GM21737 (cell line): ENCODE results near the gene PIGZ.
"Not testable (repeated sequence)": the region's sequence is repeated elsewhere in the genome, so short reads cannot be mapped to it uniquely, and the experiment has no call there.

ENCODE experiments used
- ATAC-seq: cut with Tn5 transposase; IDR thresholded peaks from one replicate; pipeline ENCODE4 v1.9.1; 2021; ENCODE audit warnings: mild to moderate bottlenecking, moderate library complexity; ENCODE audit not compliant: unreplicated experiment

Gene PIGZ

DNA sequence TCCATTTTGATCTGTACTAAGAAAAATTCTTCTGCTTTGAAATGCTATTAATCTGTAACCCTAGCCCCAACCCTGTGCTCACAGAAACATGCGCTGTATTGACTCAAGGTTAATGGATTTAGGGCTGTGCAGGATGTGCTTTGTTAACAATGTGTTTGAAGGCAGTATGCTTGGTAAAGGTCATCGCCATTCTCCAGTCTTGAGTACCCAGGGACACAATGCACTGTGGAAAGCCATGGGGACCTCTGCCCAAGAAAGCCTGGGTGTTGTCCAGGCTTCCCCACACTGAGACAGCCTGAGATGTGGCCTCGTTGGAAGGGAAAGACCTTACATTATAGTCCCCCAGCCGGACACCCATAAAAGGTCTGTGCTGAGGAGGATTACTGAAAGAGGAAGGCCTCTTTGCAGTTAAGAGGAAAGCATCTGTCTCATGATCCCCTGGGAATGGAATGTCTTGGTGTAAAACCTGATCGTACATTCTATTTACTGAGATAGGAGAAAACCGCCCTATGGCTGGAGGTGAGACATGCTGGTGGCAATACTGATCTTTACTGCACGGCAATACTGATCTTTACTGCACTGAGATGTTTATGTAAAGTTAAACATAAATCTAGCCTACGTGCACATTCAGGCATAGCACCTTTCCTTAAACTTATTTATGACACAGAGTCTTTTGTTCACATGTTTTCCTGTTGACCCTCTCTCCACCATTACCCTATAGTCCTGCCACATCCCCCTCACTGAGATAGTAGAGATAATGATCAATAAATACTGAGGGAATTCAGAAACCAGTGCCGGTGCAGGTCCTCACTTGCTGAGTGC, 6.3 kb downstream of the PIGZ start:
- no peak for ATAC-seq

DNA sequence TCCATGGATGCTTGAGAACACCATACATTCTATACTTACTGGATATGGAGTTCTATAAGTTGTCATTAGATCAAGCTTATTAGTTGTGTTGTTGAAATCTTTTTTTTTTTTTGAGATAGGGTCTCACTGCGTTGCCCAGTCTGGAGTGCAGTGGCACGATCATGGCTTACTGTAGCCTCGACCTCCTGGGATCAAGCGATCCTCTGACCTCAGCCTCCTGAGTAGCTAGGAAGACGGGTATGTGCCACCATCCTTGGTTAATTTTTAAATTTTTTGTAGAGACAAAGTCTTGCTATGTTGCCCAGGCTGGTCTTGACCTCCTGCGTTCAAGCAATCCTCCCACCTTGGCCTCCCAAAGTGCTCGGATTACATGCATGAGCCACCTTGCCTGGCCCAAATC, 13.8 kb downstream of the PIGZ start:
- ATAC-seq = no peak

DNA sequence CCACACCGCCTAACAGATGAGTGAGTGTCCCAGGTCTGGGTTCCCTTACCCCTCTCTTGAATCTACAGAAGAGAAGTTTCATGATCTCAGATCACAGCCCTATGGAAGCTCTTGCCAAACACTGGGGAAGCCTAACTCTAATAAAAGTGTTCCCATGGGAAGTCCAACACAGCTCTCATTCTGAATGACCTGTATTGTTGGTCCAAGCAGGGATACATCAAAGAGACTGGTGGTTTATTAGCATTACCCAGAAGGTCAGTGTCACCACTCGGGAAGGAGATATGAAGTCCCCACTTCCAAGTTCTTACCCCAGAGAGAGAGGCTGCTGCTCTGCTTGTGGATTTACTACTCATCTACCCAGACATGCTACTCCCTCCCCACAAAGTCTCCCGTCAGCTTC, 17.3 kb downstream of the PIGZ start:
- ATAC-seq = no peak

DNA sequence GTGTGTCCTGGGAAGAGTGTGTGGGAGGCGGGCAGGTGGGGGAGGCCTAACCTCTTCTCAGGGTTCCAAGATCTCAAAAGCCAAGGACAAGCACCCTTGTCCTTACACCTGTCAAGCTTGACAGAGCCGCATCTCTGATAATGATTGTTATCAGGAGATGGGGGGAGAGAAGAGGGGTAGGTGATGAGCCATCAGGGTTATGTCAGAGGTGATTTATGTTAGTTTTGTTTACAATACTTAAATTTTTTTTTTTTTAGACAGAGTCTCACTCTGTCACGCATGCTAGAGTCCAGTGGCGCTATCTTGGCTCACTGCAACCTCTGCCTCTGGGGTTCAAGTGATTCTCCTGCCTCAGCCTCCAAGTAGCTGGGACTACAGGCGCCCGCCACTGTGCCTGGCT, 18.9 kb downstream of the PIGZ start:
- no peak for ATAC-seq

DNA sequence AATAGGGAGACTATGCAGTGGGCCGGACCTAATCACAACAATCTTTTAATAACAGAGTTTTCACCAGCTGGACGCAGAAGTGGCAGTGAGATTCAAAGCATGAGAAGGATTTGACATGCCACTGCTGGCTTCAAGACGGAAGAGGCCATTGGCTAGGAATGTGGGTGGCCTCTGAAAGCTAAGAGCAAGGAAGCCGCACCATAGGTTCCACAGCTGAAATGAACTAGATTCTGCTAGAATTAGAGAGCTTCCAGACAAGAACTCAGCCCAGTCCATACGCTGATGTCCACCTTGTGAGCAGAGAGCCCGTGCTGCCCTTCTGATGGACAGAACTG, 19.4 kb downstream of the PIGZ start:
- ATAC-seq = no peak

DNA sequence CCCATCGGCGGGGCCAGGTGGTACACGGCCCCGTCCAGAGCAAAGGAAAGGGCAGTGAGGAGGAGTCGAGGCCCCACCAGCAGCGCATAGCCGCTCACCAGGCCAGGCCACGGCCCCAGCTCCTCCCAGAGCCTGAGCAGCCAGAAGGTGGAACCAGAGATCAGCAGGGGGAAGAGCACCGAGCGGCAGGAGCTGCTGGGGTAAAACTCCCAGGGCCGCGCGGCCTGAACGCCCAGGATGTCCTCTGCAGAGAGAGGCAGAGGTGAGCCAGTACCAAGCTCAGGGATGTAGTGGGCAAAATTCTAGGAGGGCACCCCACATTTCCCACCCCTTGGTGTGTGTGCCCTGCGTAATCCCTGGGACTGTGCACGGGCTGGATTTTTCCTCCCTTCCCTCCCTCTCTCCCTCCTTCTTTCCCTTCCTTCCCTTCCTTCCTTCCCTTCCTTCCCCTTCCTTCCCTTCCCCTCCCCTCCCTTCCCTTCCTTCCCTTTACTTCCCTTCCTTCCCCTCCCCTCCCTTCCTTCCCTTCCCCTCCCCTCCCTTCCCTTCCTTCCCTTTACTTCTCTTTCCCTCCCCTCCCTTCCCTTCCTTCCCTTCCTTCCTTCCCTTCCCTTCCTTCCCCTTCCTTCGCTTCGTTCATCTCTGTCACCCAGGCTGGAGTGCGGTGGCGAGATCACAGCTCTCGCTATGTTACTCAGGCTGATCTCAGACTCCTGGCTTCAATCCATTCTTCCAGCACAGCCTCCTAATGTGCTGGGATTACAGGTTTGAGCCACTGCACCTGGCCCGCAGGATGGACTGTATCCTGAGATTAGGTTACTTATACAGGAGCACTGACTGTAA, 20.0 kb downstream of the PIGZ start:
- no peak for ATAC-seq

DNA sequence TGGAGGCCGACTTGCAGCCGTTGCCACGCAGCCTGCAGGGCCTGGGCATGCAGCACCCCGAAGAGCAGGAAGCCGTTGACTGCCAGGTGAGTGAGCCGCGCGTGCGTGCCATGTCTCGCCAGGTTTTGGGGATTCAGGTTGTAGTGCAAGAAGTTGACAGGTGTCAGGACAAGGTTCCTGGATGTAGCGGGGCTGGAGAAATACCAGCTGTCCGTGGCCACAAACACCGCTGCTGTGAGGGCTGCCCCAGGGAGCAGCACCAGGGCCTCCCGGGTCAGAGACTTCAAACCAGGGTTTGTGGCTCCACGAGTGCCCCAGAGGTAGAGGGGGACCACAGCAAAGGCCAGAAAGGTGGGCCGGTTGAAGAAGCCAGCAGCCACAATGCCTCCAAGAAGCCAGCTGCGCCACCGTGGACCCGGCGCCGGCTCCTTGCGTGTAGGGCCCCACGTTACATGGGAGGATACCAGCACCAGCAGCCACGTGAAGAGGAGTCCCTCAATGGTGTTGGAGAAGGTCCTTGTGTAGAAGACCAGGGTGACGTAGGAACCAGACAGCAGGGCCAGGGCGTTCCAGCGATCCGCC, 20.7 kb downstream of the PIGZ start:
- no peak for ATAC-seq

DNA sequence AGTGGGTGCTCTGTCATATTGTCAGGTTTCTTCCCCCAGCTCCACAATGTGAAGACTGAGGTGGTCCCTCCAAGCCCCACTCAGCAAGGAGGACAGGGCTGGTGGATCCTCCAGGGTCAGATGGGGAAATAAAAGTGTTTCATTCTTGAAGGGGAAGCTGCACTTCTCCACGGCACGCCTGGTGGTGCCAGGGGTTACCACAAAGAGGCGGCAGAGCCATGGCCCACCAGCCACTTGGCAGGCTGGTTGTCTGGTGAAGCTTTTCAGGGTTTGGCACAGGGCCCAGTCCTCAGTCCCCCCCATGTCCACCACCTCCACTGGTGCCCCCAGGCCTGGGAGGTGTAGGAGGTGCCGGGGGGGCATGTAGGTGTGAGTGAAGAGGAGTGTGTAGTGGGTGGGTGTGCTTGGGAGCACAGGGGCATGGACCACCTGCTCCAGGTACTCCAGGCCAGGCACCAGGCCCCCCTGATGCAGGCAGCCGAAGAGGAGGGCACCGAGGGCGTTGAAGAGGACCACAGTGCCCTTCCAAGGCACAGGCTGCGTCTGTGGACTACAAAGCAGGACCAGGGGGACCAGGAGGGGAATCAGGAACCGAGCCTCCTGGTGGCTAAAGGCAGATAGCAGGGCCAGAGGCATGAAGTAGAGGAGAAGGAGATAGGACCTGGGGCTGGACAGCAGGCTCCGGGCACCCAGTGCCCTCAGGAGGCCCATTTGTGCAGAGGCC, 21.3 kb downstream of the PIGZ start:
- no peak for ATAC-seq

DNA sequence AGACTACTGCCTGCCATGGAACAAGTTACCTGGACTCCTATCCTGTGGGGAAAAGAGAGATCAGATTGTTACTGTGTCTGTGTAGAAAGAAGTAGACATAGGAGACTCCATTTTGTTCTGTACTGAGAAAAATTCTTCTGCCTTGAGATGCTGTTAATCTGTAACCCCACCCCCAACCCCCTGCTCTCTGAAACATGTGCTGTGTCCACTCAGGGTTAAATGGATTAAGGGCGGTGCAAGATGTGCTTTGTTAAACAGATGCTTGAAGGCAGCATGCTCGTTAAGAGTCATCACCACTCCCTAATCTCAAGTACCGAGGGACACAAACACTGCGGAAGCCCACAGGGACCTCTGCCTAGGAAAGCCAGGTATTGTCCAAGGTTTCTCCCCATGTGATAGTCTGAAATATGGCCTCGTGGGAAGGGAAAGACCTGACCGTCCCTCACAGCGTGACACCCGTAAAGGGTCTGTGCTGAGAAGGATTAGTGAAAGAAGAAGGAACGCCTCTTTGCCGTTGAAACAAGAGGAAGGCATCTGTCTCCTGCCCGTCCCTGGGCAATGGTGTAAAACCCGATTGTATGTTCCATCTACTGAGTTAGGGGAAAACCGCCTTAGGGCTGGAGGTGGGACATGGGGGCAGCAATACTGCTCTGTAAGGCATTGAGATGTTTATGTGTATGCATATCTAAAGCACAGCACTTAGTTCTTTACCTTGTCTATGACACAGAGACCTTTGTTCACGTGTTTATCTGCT, 24.4 kb downstream of the PIGZ start:
- ATAC-seq = not testable (repeated sequence)

DNA sequence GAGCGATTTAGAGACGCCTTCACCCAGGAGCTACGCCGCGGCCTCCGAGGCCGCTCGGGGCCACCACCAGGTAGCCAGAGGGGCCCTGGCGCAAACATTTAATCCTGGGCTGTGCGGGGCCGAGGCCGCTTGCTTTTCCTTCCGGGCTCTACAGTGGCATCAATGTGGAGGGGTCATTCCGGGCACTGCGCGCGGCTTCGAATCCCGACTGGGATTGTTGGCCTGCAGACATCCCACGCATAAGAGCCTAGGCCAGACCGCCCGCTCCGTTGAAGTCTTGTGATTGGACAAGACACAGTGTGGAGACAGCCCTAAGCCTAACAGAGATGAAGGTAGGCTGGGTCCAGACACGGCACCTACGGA, 25.7 kb downstream of the PIGZ start:
- ATAC-seq = peak; percentile 11

DNA sequence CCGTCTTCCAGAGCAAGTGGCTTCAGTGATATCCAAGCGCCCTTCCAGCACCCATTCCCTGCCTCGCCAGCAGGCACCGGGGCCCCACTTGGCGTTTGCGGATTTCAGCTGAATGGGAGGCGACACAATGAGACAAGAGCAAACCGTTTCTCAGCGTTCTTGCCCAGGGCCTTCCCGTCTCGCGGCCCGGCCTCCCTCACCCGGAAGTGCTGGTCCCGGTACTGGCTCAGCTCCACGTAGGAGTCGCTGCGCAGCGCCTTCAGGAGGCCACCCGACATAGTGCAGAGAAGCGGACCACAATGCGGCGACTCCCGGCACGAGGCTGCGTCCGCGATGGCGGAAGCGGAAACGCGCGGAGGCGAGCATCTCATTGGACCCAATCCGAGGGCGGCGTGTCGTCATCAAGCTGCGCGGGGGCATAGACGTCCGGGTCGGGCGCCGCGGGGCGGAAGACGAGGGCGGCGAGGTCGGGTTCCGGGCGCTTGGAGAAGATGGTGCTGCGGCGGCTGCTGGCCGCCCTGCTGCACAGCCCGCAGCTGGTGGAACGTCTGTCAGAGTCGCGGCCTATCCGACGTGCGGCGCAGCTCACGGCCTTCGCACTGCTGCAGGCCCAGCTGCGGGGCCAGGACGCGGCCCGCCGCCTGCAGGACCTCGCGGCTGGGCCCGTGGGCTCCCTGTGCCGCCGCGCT, 26.3 kb downstream of the PIGZ start, which contains the start of gene NCBP2:
TSS of gene NCBP2 (minus strand) at position 303 of the 689 bp plus-strand sequence. CDS start at position 278, 25 bp downstream.
- ATAC-seq = peak; percentile 90

DNA sequence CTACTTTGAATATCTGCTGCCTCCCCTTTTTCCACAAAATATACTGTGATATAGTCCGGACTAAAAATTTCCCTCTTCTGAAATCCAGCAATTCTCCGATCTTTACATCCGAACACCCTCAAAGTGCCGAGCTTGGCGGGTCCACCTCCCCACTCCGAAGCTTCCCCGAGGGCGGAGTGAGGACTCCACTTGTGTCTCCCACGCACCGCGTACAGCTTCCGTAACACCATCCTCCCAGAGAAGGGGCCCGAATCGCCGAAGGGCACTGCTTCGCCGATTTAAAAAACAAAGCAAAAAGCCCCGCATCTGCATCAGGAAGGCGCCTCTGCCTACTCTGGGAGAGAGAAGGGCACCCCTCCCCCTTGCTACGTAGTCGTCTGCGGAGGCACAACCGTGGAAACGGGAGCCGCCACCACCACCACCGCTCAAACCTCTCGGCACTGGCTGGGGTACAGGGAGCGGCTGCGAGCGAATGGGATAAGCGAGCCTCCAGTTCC, 26.9 kb downstream of the PIGZ start:
- ATAC-seq = peak; percentile 14

DNA sequence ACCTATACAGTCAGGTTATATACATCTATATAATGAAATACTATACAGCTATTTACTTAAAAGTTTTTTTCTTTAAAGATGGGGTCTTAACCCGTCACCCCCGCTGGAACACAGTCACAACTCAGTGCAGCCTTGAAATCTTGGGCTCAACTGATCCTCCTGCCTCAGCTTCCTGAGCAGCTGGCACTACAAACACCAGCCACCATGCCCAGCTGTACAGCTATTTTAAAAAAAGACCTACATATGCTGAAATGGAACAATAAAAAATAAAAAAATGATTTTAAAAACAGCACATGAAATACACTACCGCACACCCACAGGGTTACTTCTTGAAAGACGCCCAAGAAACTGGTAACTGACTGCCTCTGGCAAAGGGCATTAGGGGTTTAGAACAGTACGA, 30.1 kb downstream of the PIGZ start:
- no peak for ATAC-seq

DNA sequence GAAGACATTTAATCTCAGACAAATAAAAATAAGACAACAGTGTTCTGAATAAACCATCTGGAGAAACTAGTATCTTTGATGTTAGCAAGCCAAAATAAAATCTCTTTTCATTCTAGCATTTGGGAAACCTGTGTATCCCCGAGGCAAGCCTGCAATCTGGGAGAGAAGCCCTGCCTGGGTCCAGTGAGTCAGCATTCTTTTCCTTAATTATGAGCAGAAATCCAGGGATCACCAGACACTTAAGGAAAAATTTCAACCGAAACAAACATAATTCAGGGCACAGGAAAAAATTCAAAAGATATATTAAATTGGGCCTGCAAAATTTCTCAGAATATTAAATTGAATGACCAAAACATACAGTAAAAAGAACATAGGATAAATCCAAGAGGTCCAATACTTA, 30.5 kb downstream of the PIGZ start:
- ATAC-seq = no peak

DNA sequence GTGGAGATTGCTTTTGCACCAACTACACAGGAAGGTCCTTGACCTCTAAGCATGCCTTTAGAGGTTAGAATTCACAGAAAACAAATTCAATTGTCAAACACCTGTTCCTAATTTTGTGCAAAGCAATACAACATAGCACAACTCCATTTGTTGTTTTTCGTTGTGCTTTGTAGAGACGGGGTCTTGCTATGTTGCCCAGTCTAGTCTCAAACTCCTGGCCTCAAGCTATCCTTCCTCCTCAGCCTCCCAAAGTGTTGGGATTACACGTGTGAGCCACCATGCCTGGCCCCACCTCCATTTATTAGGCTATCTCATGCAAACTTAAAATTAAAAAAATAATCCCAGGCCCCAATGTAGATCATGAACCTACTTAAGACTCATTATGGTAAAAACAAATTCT, 32.3 kb downstream of the PIGZ start:
- ATAC-seq = no peak

DNA sequence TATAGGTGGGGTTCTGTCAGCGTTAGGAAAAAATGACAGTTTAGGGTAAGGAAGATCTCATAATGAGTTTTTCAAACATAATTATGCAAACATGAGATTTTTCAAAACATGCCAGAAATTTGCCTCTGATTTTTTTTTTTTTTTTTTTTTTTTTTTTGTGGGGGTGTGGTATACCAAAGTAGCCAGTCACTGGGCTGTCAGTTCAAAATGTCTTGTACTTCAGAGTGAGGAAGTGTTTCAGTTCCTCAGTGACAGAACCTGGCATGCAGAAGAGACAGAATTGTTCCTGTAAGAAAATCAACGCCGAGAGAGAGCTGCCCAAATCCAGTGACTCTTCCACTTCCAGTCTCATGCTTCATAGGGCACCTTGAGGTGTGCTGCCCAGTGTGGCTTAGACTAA, 36.0 kb downstream of the PIGZ start:
- no peak for ATAC-seq

DNA sequence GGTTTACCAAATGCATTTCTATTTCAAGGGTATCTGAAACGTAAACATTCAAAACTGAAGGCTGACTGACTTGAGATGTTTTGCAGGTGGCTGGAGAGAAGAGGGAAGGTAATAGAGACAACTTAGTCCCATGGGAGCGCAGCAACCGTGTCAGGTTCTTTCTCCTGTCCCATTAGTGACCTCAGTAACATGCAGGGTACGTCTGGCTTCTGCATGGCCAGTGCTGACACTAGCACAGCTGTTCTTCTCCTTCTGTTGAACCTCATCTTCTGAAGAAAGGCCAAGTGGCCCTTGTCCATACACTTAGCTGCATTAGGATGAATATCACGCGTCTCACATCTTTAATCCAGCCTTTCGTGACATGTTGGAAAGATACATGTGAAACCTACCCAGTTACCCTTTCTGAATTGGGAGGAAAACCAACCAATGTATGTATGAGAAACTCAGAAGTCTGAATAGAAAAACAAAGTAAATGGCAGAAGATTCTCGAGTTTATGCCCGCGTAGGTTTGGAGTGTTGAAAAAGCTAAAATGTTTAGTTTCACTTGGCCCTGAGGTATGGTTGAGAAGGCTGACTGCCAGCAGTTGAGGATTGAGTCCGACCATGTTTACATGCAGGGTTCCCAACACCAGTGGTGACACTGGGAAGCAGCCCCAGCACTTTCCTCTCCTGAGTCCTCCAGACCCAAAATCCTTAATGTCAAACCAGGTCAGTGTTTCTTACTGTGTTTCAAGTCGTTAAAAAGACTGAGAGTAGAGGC, 36.6 kb downstream of the PIGZ start:
- no peak for ATAC-seq

DNA sequence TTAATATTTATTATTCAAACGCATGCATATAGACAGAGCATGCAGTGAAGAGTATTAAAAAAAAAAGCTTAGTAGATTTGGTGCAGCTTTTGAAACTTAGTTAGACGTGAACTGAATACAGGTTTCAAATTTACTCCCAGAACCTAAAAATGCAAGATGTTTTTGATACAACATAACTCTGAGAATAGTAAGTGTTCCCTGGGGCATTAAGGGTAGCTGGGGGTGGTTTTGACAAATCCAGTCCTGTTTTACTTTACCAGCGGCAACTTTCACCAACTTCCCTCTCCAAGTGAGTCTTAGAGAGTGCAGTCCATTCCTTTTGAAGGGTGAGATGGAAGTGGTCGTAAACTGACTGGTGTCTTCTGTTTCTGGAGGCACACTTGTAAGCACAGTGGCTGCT, 37.5 kb downstream of the PIGZ start:
- no peak for ATAC-seq
